Activated B cell treated with CpG ODN at 0.5 μM for 24 hours (primary cell): ENCODE measurements around the gene DEFB132. TPM values are rescaled to one million over a fixed set of nuclear protein-coding genes. Genes with fewer than 3 reads are reported as not detected.

Experiments used
- ATAC-seq: fragments of 200-7000 bp; cut with Tn5 transposase; one replicate; pipeline ENCODE4 v1.10.0; 2021; ENCODE audit warnings: low read depth, mild to moderate bottlenecking, moderate library complexity
- CTCF ChIA-PET: fragments of 350-600 bp; sonication (Branson Sonifier 250); formaldehyde crosslinking; loops from one replicate; lab custom pipeline; 2021; ENCODE audit warnings: antibody characterized with exemption; lab: Charles Lee
- POLR2A ChIA-PET: fragments of 350-600 bp; sonication (Branson Sonifier 250); formaldehyde crosslinking; loops from one replicate; lab custom pipeline; 2021; ENCODE audit warnings: antibody characterized with exemption; lab: Charles Lee
- DNase-seq: peaks from one replicate; pipeline ENCODE4 v3.0.0; 2022
- H3K27ac Mint-ChIP-seq: one replicate; pipeline ENCODE4 v1.8.0; 2020; ENCODE audit warnings: mixed read lengths
- H3K27me3 Mint-ChIP-seq: one replicate; pipeline ENCODE4 v1.8.0; 2021; ENCODE audit warnings: mixed read lengths
- H3K36me3 Mint-ChIP-seq: one replicate; pipeline ENCODE4 v1.8.0; 2021; ENCODE audit warnings: low read depth, mixed read lengths
- H3K4me1 Mint-ChIP-seq: one replicate; pipeline ENCODE4 v1.8.0; 2021; ENCODE audit warnings: mixed read lengths
- H3K4me3 Mint-ChIP-seq: one replicate; pipeline ENCODE4 v1.8.0; 2020; ENCODE audit warnings: mild to moderate bottlenecking, mixed read lengths
- H3K9me3 Mint-ChIP-seq: one replicate; pipeline ENCODE4 v1.8.0; 2020; ENCODE audit warnings: mixed read lengths
- CTCF ChIP-seq: fragments of 200-600 bp; IDR thresholded peaks from one replicate; pipeline ENCODE4 v1.8.0; 2022; ENCODE audit warnings: antibody characterized with exemption, mild to moderate bottlenecking
- intact Hi-C: fragments of 100-400 bp; cut with micrococcal nuclease; formaldehyde crosslinking; loops from one replicate; pipeline ENCODE4 v1.15.1; 2024
- total RNA-seq: library from RNA; stranded (reverse); gene quantifications from 2 replicates; pipeline ENCODE4 v1.2.3, GENCODE V29; 2022

DEFB132 gene
- total RNA-seq, 1 donor from 2014 or later, result not detected

- no peaks in the 10 kb centered on the region for H3K27me3 Mint-ChIP-seq
- DNase-seq (no peak), ATAC-seq (no peak)
- peaks cover 4% of the 10 kb centered on the region for H3K9me3 Mint-ChIP-seq
- ChIA-PET CTCF (interaction anchor here (2.7 kb wide), 1 partner anchor 35 kb away, joined by 13 read pairs; no protein-coding TSS in a partner anchor), POLR2A (no interaction called here)
- H3K27ac Mint-ChIP-seq, result peak overlapping the region; percentile 71
- peak overlapping the region; percentile 97 for H3K4me3 Mint-ChIP-seq
- H3K36me3 Mint-ChIP-seq, result peaks cover 30% of the 10 kb centered on the region
- intact Hi-C loops, result loop anchor here (2.0 to 5.0 kb wide), 2 partner anchors 51 to 111 kb away; partner anchors contain the start of genes NRSN2 and RBCK1
- no peak for TF ChIP-seq CTCF
- H3K4me1 Mint-ChIP-seq, result peaks cover 40% of the 10 kb centered on the region
These were observed 38.3 kb downstream of the DEFB132 start for GRCh38 chr20:295804-296203.

- POLR2A ChIA-PET, result interaction anchor here (0.7 to 4.0 kb wide), 12 partner anchors 9 to 352 kb away, joined by 3 to 79 read pairs (median 3); partner anchors contain the start of genes CSNK2A1, SOX12 and TRIB3
- Mint-ChIP-seq H3K27ac (peak within 1 kb of the TSS; percentile 98), H3K9me3 (peaks cover 4% of the 10 kb centered on the region), H3K27me3 (no peaks in the 10 kb centered on the region), H3K36me3 (peaks cover 42% of the 10 kb centered on the region), H3K4me1 (peaks cover 44% of the 10 kb centered on the region), H3K4me3 (peak within 1 kb of the TSS; percentile 98)
- intact Hi-C loops, result loop anchor here (1.0 to 5.0 kb wide), 4 partner anchors 13 to 110 kb away; partner anchors contain the start of genes NRSN2 and RBCK1
- peak; percentile 82 for DNase-seq
- peak; percentile 88 for ATAC-seq
- TF ChIP-seq CTCF, result no peak
- CTCF ChIA-PET, result interaction anchor here (1.5 to 2.7 kb wide), 2 partner anchors 31 to 34 kb away, joined by 3 to 13 read pairs; no protein-coding TSS in a partner anchor
These were observed 39.8 kb downstream of the DEFB132 start, which contains the start of gene ZCCHC3 for GRCh38 chr20:297098-297924. Gene ZCCHC3, plus strand, starts transcription at chr20:297570. Its CDS starts 17 bp downstream, at chr20:297587.

- Mint-ChIP-seq H3K4me1 (peaks cover 44% of the 10 kb centered on the region), H3K27ac (peak overlapping the region; percentile 97), H3K36me3 (peaks cover 44% of the 10 kb centered on the region), H3K27me3 (no peaks in the 10 kb centered on the region), H3K4me3 (peak overlapping the region; percentile 98), H3K9me3 (peaks cover 4% of the 10 kb centered on the region)
- ChIA-PET POLR2A (interaction anchor here (0.7 to 4.0 kb wide), 11 partner anchors 8 to 245 kb away, joined by 3 to 79 read pairs (median 3); partner anchors contain the start of genes CSNK2A1 and SOX12), CTCF (interaction anchor here (1.2 to 1.5 kb wide), 2 partner anchors 30 to 32 kb away, joined by 3 read pairs; no protein-coding TSS in a partner anchor)
- ATAC-seq (peak; percentile 20), DNase-seq (peak; percentile 36)
- intact Hi-C loops, result loop anchor here (1.0 to 5.0 kb wide), 5 partner anchors 8 to 109 kb away; partner anchors contain the start of genes C20orf96, NRSN2 and RBCK1
- no peak for TF ChIP-seq CTCF
These were observed 40.6 kb downstream of the DEFB132 start for GRCh38 chr20:297925-298775.

GRCh38 chr20:298776-299391 lies 41.4 kb downstream of the DEFB132 start:
- intact Hi-C loops, result loop anchor here (1.0 to 5.0 kb wide), 2 partner anchors 9 to 108 kb away; partner anchors contain the start of genes C20orf96 and RBCK1
- Mint-ChIP-seq H3K4me3 (peak overlapping the region; percentile 98), H3K4me1 (peaks cover 44% of the 10 kb centered on the region), H3K9me3 (peaks cover 4% of the 10 kb centered on the region), H3K36me3 (peaks cover 44% of the 10 kb centered on the region), H3K27ac (peak overlapping the region; percentile 97), H3K27me3 (no peaks in the 10 kb centered on the region)
- DNase-seq (no peak), ATAC-seq (no peak)
- POLR2A ChIA-PET, result interaction anchor here (0.7 to 4.0 kb wide), 5 partner anchors 9 to 32 kb away, joined by 3 to 79 read pairs (median 3); partner anchors contain the start of gene SOX12
- TF ChIP-seq CTCF, result no peak
- CTCF ChIA-PET, result interaction anchor here (1.2 to 1.5 kb wide), 2 partner anchors 31 to 33 kb away, joined by 3 read pairs; no protein-coding TSS in a partner anchor
